DND-41 (cell line): ENCODE measurements around the gene NUDT21.
A peak's percentile ranks its signal among the peaks of the same experiment; 100 is the strongest.

Experiments used
- ATAC-seq: fragments of 200-7000 bp; cut with Tn5 transposase; 3 replicates; pipeline ENCODE4 v1.9.1; 2021; ENCODE audit warnings: low read depth; ENCODE audit not compliant: insufficient read depth
- DNase-seq: peaks from one replicate; pipeline ENCODE4 v3.0.0-alpha.2; 2020
- H2AFZ ChIP-seq: 2 replicates; pipeline ENCODE4 v1.6.0; 2012; ENCODE audit warnings: low read depth, low read length
- H3K27ac ChIP-seq: 2 replicates; pipeline ENCODE4 v1.5.1; 2012; ENCODE audit warnings: low read length, inconsistent platforms
- H3K27me3 ChIP-seq: fragments of 200-600 bp; sonication (generic); 2 replicates; pipeline ENCODE4 v1.6.0; 2012; ENCODE audit warnings: low read length, mild to moderate bottlenecking, inconsistent platforms; ENCODE audit not compliant: insufficient read depth, poor library complexity
- H3K36me3 ChIP-seq: 2 replicates; pipeline ENCODE4 v1.5.1; 2012; ENCODE audit warnings: low read length, inconsistent platforms; ENCODE audit not compliant: insufficient read depth
- H3K4me1 ChIP-seq: 2 replicates; pipeline ENCODE4 v1.5.1; 2012; ENCODE audit warnings: mild to moderate bottlenecking, low read length; ENCODE audit not compliant: insufficient read depth
- H3K4me2 ChIP-seq: 2 replicates; pipeline ENCODE4 v1.6.0; 2012; ENCODE audit warnings: mild to moderate bottlenecking, moderate library complexity, low read length, inconsistent platforms; ENCODE audit not compliant: insufficient read depth
- H3K4me3 ChIP-seq, 2 experiments: fragments of 200-600 bp in 1 of 2; shearing (Covaris generic) in 1 of 2; 2 replicates each; pipeline ENCODE4 v1.5.1; 2012 to 2016; ENCODE audit warnings: inconsistent platforms in 2 of 2, low read length in 2 of 2, mild to moderate bottlenecking in 2 of 2, low read depth in 1 of 2, moderate library complexity in 1 of 2
- H3K79me2 ChIP-seq: 2 replicates; pipeline ENCODE4 v1.6.0; 2012; ENCODE audit warnings: low read length, inconsistent platforms; ENCODE audit not compliant: insufficient read depth
- H3K9ac ChIP-seq: 2 replicates; pipeline ENCODE4 v1.6.0; 2012; ENCODE audit warnings: low read depth, mild to moderate bottlenecking, inconsistent platforms, low read length, moderate library complexity
- H3K9me3 ChIP-seq: 2 replicates; pipeline ENCODE4 v1.5.1; 2012; ENCODE audit warnings: low read length, moderate library complexity, mild to moderate bottlenecking, inconsistent platforms; ENCODE audit not compliant: insufficient read depth, severe bottlenecking
- H4K20me1 ChIP-seq: 2 replicates; pipeline ENCODE4 v1.6.0; 2012; ENCODE audit warnings: low read length; ENCODE audit not compliant: insufficient read depth
- EZH2 ChIP-seq: IDR thresholded peaks from 3 replicates; pipeline ENCODE4 v1.6.1; 2012; ENCODE audit warnings: borderline replicate concordance, low read depth, mild to moderate bottlenecking, moderate library complexity, low read length, inconsistent platforms; ENCODE audit not compliant: severe bottlenecking
- TF ChIP-seq, protein P1 (sequence below): IDR thresholded peaks from 2 replicates; pipeline ENCODE4 v1.5.1; 2012; ENCODE audit warnings: borderline replicate concordance, low read length, moderate library complexity, mild to moderate bottlenecking; ENCODE audit not compliant: poor library complexity, severe bottlenecking; ENCODE audit errors: extremely low read depth

NUDT21 gene

GRCh38 chr16:56450275-56450985, 702 bp downstream of the NUDT21 start:
- H2AFZ ChIP-seq: peak overlapping the region; percentile 94
- peak overlapping the region; percentile 83 for H3K27ac ChIP-seq
- peaks cover 34% of the 10 kb centered on the region for H4K20me1 ChIP-seq
- H3K9me3 ChIP-seq: no peaks in the 10 kb centered on the region
- peak overlapping the region; percentile 83 for H3K4me2 ChIP-seq
- peaks cover 54% of the 10 kb centered on the region for H3K4me1 ChIP-seq
- peak; percentile 23 for DNase-seq
- peaks cover 83% of the 10 kb centered on the region for H3K79me2 ChIP-seq
- peak; percentile 39; the same call in 1 of the 3 replicates for ATAC-seq
- peaks cover 48% of the 10 kb centered on the region for H3K36me3 ChIP-seq
- no peaks in the 10 kb centered on the region for H3K27me3 ChIP-seq
- H3K9ac ChIP-seq: peak overlapping the region; percentile 76
- H3K4me3 ChIP-seq: peak overlapping the region; percentile 36 to 60
- TF ChIP-seq, protein P1, sequence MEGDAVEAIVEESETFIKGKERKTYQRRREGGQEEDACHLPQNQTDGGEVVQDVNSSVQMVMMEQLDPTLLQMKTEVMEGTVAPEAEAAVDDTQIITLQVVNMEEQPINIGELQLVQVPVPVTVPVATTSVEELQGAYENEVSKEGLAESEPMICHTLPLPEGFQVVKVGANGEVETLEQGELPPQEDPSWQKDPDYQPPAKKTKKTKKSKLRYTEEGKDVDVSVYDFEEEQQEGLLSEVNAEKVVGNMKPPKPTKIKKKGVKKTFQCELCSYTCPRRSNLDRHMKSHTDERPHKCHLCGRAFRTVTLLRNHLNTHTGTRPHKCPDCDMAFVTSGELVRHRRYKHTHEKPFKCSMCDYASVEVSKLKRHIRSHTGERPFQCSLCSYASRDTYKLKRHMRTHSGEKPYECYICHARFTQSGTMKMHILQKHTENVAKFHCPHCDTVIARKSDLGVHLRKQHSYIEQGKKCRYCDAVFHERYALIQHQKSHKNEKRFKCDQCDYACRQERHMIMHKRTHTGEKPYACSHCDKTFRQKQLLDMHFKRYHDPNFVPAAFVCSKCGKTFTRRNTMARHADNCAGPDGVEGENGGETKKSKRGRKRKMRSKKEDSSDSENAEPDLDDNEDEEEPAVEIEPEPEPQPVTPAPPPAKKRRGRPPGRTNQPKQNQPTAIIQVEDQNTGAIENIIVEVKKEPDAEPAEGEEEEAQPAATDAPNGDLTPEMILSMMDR: no peak
- TF ChIP-seq EZH2: no peak

DNA sequence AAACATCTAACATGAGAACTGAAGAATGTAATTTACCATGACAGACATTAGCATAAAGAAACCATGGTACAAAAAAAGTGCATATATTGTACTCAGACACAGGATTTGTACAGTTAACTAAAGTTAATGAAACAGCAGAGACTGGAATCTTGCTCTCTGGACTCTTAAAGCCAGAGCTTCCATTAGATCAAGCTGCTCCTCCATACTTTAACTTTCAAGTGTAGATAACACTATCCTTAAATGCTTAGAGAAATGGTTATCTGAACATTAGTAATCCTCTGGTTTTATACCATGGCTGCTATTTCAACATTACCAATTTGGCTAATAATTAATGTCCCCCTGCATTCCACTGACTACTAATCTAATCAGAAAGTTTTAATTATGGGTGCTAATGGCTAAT, 3.1 kb downstream of the NUDT21 start:
- Histone ChIP-seq H3K9me3 (no peaks in the 10 kb centered on the region), H3K4me2 (peak overlapping the region; percentile 83), H3K79me2 (peaks cover 95% of the 10 kb centered on the region), H3K27me3 (no peaks in the 10 kb centered on the region), H2AFZ (no peak overlapping the region), H4K20me1 (peaks cover 49% of the 10 kb centered on the region), H3K27ac (no peak overlapping the region), H3K4me1 (peaks cover 47% of the 10 kb centered on the region), H3K9ac (peak overlapping the region; percentile 4; the same call in 1 of the 2 replicates), H3K4me3 (peak overlapping the region in 1 of 2 experiments; percentile 7; a peak in 1 of 4 replicates), H3K36me3 (peaks cover 51% of the 10 kb centered on the region)
- DNase-seq (no peak), ATAC-seq (no peak)
- TF ChIP-seq EZH2: no peak
- TF ChIP-seq, protein P1: no peak

DNA sequence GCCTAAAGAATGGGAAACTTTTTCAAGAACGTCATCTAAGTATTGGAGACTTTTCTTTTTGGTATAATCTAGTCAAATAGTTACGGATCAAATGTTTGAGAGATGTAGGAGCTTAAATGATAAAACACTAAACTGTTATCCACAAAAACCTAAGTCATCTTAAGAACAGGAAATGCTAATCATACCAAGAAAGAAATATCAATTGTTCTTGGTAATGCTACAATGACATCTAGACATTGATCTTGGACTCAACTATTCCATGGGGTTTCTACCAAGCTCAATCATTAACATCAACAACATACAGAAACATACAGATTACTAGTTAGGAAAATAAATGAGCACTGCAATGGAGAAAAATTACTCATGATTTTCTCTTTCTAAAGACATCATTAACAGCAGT, 3.8 kb downstream of the NUDT21 start:
- no peak overlapping the region; the same call in 1 of the 2 replicates for H3K9ac ChIP-seq
- H3K4me3 ChIP-seq: peak overlapping the region in 1 of 2 experiments; percentile 7; a peak in 1 of 4 replicates
- H3K36me3 ChIP-seq: peaks cover 56% of the 10 kb centered on the region
- no peak for TF ChIP-seq EZH2
- TF ChIP-seq, protein P1: no peak
- no peak overlapping the region for H2AFZ ChIP-seq
- ATAC-seq: no peak
- no peaks in the 10 kb centered on the region for H3K27me3 ChIP-seq
- peaks cover 40% of the 10 kb centered on the region for H3K4me1 ChIP-seq
- no peak for DNase-seq
- no peaks in the 10 kb centered on the region for H3K9me3 ChIP-seq
- peaks cover 49% of the 10 kb centered on the region for H4K20me1 ChIP-seq
- H3K4me2 ChIP-seq: peak overlapping the region; percentile 83
- H3K79me2 ChIP-seq: peaks cover 95% of the 10 kb centered on the region
- no peak overlapping the region for H3K27ac ChIP-seq
